Measurements from ENCODE around the gene EIF4B. TPM values are rescaled to one million over a fixed set of nuclear protein-coding genes. Genes with fewer than 3 reads are reported as not detected.
A peak's percentile ranks its signal among the peaks of the same experiment; 100 is the strongest.

Gene EIF4B
- polyA plus RNA-seq, 1 donor (not counting 4 experiments of a cell fraction or from before 2014, with no cell fraction given), result 422 TPM

- Histone ChIP-seq H3K4me1 (ENCODE audit: control insufficient read depth, extremely low read depth, insufficient read depth, low read length) (peaks cover 40% of the 10 kb centered on the region), H3K4me3 (ENCODE audit: control insufficient read depth in 2 of 3, extremely low read depth in 1 of 3, insufficient read depth in 2 of 3, low read depth in 1 of 3, low read length in 3 of 3) (peak overlapping the region; percentile 66 to 78 (median 77)), H4K20me1 (ENCODE audit: control insufficient read depth, extremely low read depth, insufficient read depth, low read length) (peaks cover 9% of the 10 kb centered on the region), H3K9ac (ENCODE audit: control insufficient read depth, extremely low read depth, insufficient read depth, low read length) (peak overlapping the region; percentile 100), H3K9me1 (ENCODE audit: control insufficient read depth, extremely low read depth, insufficient read depth, low read length) (no peaks in the 10 kb centered on the region), H3K27me3 (ENCODE audit: control insufficient read depth, extremely low read depth, insufficient read depth, low read length) (no peaks in the 10 kb centered on the region), H3K27ac (ENCODE audit: control insufficient read depth, insufficient read depth, low read length) (peak overlapping the region; percentile 81), H3K36me3 (ENCODE audit: control insufficient read depth in 2 of 2, extremely low read depth in 1 of 2, insufficient read depth in 2 of 2, low read length in 2 of 2) (peaks cover 0 to 18% of the 10 kb centered on the region in 2 experiments), H3K79me2 (ENCODE audit: control insufficient read depth, insufficient read depth, low read length) (peaks cover 43% of the 10 kb centered on the region), H3K9me3 (ENCODE audit: control insufficient read depth, low read depth, low read length) (no peaks in the 10 kb centered on the region), H2AFZ (ENCODE audit: control insufficient read depth, low read length) (peak overlapping the region; percentile 81), H3K4me2 (ENCODE audit: control insufficient read depth, extremely low read depth, insufficient read depth, low read depth, low read length) (peak overlapping the region; percentile 63)
- DNase-seq (ENCODE audit: low read depth, low spot score), result no peak
- dilution Hi-C loops (cut with MboI; ENCODE audit: extremely low pct_ligation_motif_present, low sequenced_read_pairs), result no loop called here
- TF ChIP-seq, protein P1, sequence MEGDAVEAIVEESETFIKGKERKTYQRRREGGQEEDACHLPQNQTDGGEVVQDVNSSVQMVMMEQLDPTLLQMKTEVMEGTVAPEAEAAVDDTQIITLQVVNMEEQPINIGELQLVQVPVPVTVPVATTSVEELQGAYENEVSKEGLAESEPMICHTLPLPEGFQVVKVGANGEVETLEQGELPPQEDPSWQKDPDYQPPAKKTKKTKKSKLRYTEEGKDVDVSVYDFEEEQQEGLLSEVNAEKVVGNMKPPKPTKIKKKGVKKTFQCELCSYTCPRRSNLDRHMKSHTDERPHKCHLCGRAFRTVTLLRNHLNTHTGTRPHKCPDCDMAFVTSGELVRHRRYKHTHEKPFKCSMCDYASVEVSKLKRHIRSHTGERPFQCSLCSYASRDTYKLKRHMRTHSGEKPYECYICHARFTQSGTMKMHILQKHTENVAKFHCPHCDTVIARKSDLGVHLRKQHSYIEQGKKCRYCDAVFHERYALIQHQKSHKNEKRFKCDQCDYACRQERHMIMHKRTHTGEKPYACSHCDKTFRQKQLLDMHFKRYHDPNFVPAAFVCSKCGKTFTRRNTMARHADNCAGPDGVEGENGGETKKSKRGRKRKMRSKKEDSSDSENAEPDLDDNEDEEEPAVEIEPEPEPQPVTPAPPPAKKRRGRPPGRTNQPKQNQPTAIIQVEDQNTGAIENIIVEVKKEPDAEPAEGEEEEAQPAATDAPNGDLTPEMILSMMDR (optimal IDR thresholded peaks at IDR 0.05 in 1 of 3, IDR thresholded peaks at IDR 0.05 in 1 of 3, conservative IDR thresholded peaks at IDR 0.05 in 1 of 3; ENCODE audit: extremely low read depth in 1 of 3, insufficient read depth in 2 of 3, low read length in 3 of 3), result no peak
- no peak for TF ChIP-seq EZH2 (IDR thresholded peaks at IDR 0.05; ENCODE audit: low read length)
- no peak for FAIRE-seq
Measured at GRCh38 chr12:53005215-53005985, 856 bp upstream of the EIF4B start.

DNA sequence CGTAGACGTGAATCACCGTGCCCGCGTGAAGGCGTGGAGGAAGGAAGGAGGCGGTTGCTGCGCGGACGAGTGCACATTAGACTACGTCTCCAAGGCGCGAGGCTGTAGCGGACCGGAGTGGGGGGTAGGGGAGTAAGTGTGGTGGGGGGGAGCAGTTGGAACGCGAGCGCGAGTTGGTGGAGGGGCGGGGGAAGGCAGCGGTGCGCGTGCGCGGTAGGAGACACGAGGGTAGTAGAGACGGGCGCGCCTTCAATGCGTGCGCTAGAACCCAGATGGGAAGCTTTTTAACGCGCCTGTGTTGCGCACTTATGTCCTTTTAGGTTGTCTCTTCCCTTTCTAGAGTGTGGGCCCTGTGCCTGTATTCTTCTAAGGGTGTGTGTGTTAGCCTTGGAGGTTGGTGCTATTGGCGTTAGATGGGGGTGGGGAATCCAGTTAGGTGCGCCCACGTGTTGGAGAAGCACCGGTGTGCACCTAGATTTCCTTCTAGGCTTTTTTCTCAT, 604 bp downstream of the EIF4B start:
- Histone ChIP-seq H3K4me3 (ENCODE audit: control insufficient read depth in 2 of 3, extremely low read depth in 1 of 3, insufficient read depth in 2 of 3, low read depth in 1 of 3, low read length in 3 of 3) (peak overlapping the region; percentile 90 to 99 (median 96)), H3K36me3 (ENCODE audit: control insufficient read depth in 2 of 2, extremely low read depth in 1 of 2, insufficient read depth in 2 of 2, low read length in 2 of 2) (peaks cover 0 to 18% of the 10 kb centered on the region in 2 experiments), H4K20me1 (ENCODE audit: control insufficient read depth, extremely low read depth, insufficient read depth, low read length) (peaks cover 14% of the 10 kb centered on the region), H3K9me1 (ENCODE audit: control insufficient read depth, extremely low read depth, insufficient read depth, low read length) (no peaks in the 10 kb centered on the region), H3K27me3 (ENCODE audit: control insufficient read depth, extremely low read depth, insufficient read depth, low read length) (no peaks in the 10 kb centered on the region), H3K27ac (ENCODE audit: control insufficient read depth, insufficient read depth, low read length) (peak overlapping the region; percentile 99), H3K9ac (ENCODE audit: control insufficient read depth, extremely low read depth, insufficient read depth, low read length) (peak overlapping the region; percentile 100), H3K9me3 (ENCODE audit: control insufficient read depth, low read depth, low read length) (no peaks in the 10 kb centered on the region), H3K4me1 (ENCODE audit: control insufficient read depth, extremely low read depth, insufficient read depth, low read length) (peaks cover 40% of the 10 kb centered on the region), H3K79me2 (ENCODE audit: control insufficient read depth, insufficient read depth, low read length) (peaks cover 58% of the 10 kb centered on the region), H2AFZ (ENCODE audit: control insufficient read depth, low read length) (peak overlapping the region; percentile 66), H3K4me2 (ENCODE audit: control insufficient read depth, extremely low read depth, insufficient read depth, low read depth, low read length) (peak overlapping the region; percentile 93)
- FAIRE-seq, result no peak
- peak; percentile 59 for DNase-seq (ENCODE audit: low read depth, low spot score)
- dilution Hi-C loops (cut with MboI; ENCODE audit: extremely low pct_ligation_motif_present, low sequenced_read_pairs), result no loop called here
- no peak for TF ChIP-seq EZH2 (IDR thresholded peaks at IDR 0.05; ENCODE audit: low read length)
- TF ChIP-seq, protein P1 (optimal IDR thresholded peaks at IDR 0.05 in 1 of 3, IDR thresholded peaks at IDR 0.05 in 1 of 3, conservative IDR thresholded peaks at IDR 0.05 in 1 of 3; ENCODE audit: extremely low read depth in 1 of 3, insufficient read depth in 2 of 3, low read length in 3 of 3), result no peak
